IPS-20b (cell line): ENCODE results near the gene RYR3.

Experiments used
- H3K27ac ChIP-seq: one replicate; pipeline ENCODE4 v1.5.1; 2013; ENCODE audit warnings: low read length
- H3K27me3 ChIP-seq: 2 replicates; pipeline ENCODE4 v1.6.1; 2013; ENCODE audit warnings: mild to moderate bottlenecking, low read length, inconsistent platforms; ENCODE audit not compliant: insufficient read depth
- H3K36me3 ChIP-seq: 2 replicates; pipeline ENCODE4 v1.6.1; 2013; ENCODE audit warnings: low read depth, mild to moderate bottlenecking, inconsistent platforms, low read length, moderate library complexity; ENCODE audit not compliant: insufficient read depth
- H3K4me1 ChIP-seq: 2 replicates; pipeline ENCODE4 v1.6.1; 2013; ENCODE audit warnings: mild to moderate bottlenecking, control low read depth, inconsistent platforms, low read length, moderate library complexity; ENCODE audit not compliant: insufficient read depth
- H3K4me3 ChIP-seq: 2 replicates; pipeline ENCODE4 v1.5.1; 2013; ENCODE audit warnings: mild to moderate bottlenecking, low read length, inconsistent platforms
- H3K9ac ChIP-seq: 2 replicates; pipeline ENCODE4 v1.6.1; 2013; ENCODE audit warnings: low read depth, mild to moderate bottlenecking, inconsistent platforms, low read length, moderate library complexity
- H3K9me3 ChIP-seq: 2 replicates; pipeline ENCODE4 v1.6.1; 2013; ENCODE audit warnings: mild to moderate bottlenecking, low read depth, low read length, inconsistent platforms; ENCODE audit not compliant: insufficient read depth

RYR3 gene

GRCh38 chr15:33454996-33455395, 144.2 kb downstream of the RYR3 start:
- H3K27me3 ChIP-seq, result no peaks in the 10 kb centered on the region
- H3K36me3 ChIP-seq, result no peaks in the 10 kb centered on the region
- H3K9ac ChIP-seq, result no peak overlapping the region
- H3K9me3 ChIP-seq, result no peaks in the 10 kb centered on the region
- H3K4me1 ChIP-seq, result peaks cover 5% of the 10 kb centered on the region; the same call in 1 of the 2 replicates
- no peak overlapping the region for H3K4me3 ChIP-seq
- H3K27ac ChIP-seq, result no peak overlapping the region

DNA sequence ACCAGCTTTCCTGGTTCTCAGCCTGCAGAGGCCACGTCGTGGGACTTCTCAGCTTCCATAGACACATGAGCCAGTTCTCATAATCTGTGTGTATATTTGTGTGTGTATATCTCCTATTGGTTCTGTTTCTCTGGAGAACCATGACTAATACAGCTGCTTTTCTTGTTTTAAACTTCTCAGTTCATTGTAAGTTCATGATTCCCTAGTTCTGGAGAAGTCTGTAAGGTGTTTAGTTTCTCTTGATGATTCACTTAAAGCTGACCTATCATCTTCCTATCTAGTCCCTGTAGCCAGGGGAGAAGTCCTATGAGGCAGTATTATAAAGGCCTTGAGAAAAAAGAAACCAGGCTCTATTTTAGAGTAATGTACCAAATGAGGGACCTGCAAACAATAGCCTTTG, 147.7 kb downstream of the RYR3 start:
- Histone ChIP-seq H3K4me1 (peaks cover 5% of the 10 kb centered on the region; the same call in 1 of the 2 replicates), H3K36me3 (no peaks in the 10 kb centered on the region), H3K4me3 (no peak overlapping the region), H3K9ac (no peak overlapping the region), H3K27me3 (no peaks in the 10 kb centered on the region), H3K27ac (no peak overlapping the region), H3K9me3 (no peaks in the 10 kb centered on the region)

DNA sequence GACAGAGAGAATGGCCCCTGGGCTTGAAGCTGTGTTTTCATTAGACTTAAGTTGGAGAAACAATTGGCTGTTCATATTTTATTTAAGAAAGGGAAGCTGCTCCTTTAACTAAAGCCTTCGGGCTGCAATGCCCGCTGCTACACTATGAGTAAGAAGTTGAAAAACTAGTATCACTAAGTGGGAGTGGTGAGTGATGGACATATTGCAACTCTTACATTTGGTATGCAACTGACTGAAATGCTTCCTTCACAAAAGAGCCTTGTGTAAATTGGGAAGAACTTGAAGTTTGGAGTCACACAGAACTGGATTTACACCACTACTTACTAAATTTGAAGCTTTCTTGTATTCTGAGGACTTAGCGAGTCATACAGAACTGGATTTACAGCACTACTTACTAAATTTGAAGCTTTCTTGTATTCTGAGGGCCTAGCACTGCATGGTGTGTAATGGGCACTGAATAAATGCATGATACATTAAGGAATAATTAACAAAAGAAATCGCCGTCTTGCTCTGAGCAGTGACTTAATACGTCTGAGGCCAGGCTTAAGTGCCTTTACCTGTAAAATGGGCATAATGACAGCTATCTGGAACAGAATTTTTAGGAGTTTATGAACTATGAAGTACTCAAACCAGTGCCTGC, 149.5 kb downstream of the RYR3 start:
- no peak overlapping the region for H3K4me3 ChIP-seq
- no peaks in the 10 kb centered on the region for H3K36me3 ChIP-seq
- no peaks in the 10 kb centered on the region for H3K27me3 ChIP-seq
- no peak overlapping the region for H3K9ac ChIP-seq
- no peak overlapping the region for H3K27ac ChIP-seq
- peaks cover 5% of the 10 kb centered on the region; the same call in 1 of the 2 replicates for H3K4me1 ChIP-seq
- no peaks in the 10 kb centered on the region for H3K9me3 ChIP-seq

GRCh38 chr15:33461671-33462070, 150.9 kb downstream of the RYR3 start:
- no peaks in the 10 kb centered on the region for H3K9me3 ChIP-seq
- no peaks in the 10 kb centered on the region for H3K36me3 ChIP-seq
- H3K27me3 ChIP-seq, result no peaks in the 10 kb centered on the region
- H3K4me1 ChIP-seq, result peaks cover under 1% of the 10 kb centered on the region; the same call in 1 of the 2 replicates
- H3K9ac ChIP-seq, result no peak overlapping the region
- H3K27ac ChIP-seq, result no peak overlapping the region
- H3K4me3 ChIP-seq, result no peak overlapping the region

DNA sequence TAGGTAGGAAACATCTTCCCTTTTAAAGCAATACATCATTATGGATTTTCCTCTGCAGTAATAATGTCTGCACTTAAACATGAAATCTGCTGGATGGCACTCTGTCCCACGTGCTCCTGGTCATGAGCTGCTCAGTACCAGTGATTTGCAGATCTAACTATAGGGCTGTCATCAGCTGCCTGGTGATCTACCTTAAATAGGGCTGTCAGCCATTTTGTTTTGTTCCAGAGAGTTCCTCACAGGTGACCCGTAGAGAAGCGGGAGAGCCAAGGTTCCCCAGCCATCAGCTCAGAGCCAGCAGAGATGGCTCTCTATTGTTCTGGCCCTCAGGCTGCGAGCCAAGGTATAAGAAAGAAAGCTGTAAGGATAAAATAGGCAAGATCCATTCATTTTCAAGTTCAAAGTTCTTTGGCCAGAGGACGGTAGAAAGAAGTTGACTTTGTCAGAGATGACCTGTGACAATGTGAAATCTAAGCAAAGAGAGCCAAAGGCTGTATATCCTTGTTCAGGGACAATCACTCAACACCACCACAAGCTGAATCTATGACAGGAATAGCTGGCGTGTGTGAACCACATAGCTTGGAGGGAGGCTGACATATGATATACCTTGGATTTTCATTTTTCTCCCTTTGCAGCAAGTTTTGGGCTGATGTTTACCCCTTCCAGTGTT, 156.5 kb downstream of the RYR3 start:
- Histone ChIP-seq H3K9ac (no peak overlapping the region), H3K27ac (no peak overlapping the region), H3K4me1 (peaks cover 8% of the 10 kb centered on the region), H3K9me3 (no peaks in the 10 kb centered on the region), H3K36me3 (no peaks in the 10 kb centered on the region), H3K27me3 (peaks cover 10% of the 10 kb centered on the region), H3K4me3 (no peak overlapping the region)

DNA sequence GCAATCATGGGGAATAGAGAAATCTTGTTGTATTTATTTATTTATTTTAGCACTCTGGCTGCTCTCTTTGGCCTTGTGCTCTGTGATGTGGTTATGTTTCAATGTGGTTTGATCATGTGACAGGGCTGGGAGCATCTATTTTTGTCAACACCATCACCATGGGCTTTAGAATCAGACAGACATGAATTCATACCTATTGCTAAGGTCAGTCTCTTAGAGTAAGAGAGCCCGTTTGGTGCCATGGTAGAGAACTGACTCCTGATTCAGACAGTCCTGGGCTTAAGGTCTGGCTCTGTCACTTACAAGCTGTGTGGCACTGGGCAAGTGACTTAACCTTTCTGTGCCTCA, 157.0 kb downstream of the RYR3 start:
- H3K4me3 ChIP-seq, result no peak overlapping the region
- no peaks in the 10 kb centered on the region for H3K36me3 ChIP-seq
- H3K9me3 ChIP-seq, result no peaks in the 10 kb centered on the region
- H3K9ac ChIP-seq, result no peak overlapping the region
- H3K27ac ChIP-seq, result no peak overlapping the region
- peaks cover 10% of the 10 kb centered on the region for H3K27me3 ChIP-seq
- H3K4me1 ChIP-seq, result peaks cover 8% of the 10 kb centered on the region

DNA sequence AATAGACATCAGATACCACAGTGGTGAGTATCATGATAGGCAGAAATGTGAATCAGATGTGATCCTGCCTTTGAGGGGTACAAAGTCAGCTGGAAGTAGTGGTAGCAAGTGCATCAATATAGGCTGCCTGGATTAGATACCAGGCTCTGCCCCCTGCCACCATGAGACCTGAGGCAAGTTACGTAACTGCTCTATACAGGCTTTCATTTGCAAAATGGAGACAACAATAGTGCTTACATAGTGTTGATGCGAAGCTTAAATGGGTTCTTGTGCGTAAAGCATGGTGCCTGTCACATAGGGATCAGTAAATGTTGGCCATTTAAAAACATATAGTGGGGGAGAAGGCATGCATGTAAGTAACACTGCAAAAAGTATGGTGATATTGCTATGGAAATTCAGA, 158.0 kb downstream of the RYR3 start:
- Histone ChIP-seq H3K4me3 (0 out of 2 replicates have a peak overlapping the region, but pooled peaks have one; percentile 8), H3K4me1 (peaks cover 8% of the 10 kb centered on the region), H3K9me3 (no peaks in the 10 kb centered on the region), H3K9ac (no peak overlapping the region), H3K27me3 (peaks cover 10% of the 10 kb centered on the region), H3K36me3 (no peaks in the 10 kb centered on the region), H3K27ac (no peak overlapping the region)

- no peak overlapping the region for H3K27ac ChIP-seq
- H3K9ac ChIP-seq, result no peak overlapping the region
- no peaks in the 10 kb centered on the region for H3K36me3 ChIP-seq
- peaks cover 8% of the 10 kb centered on the region for H3K4me1 ChIP-seq
- H3K4me3 ChIP-seq, result no peak overlapping the region
- peaks cover 10% of the 10 kb centered on the region for H3K27me3 ChIP-seq
- H3K9me3 ChIP-seq, result peaks cover 9% of the 10 kb centered on the region
These were observed 162.2 kb downstream of the RYR3 start for GRCh38 chr15:33473005-33473404.

GRCh38 chr15:33473714-33474113, 162.9 kb downstream of the RYR3 start:
- peaks cover 10% of the 10 kb centered on the region for H3K27me3 ChIP-seq

DNA sequence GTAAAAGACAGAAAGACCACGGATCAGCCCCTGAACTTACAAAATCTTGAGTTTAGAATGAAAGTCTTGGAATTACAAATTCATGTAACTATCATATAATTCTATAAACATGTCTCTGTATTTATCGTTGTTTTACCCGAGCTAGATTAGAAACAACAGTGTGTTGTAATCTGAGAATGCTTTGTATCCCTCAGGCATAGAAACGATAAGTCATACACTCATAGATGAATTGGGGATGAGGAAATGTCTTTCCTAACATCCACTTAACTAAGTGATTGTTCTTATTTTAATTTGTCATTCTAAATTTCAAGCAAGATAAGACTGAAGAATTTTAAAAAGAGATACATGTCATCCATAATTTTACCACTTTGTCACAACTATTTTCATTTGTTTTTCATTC, 165.3 kb downstream of the RYR3 start:
- H3K27ac ChIP-seq, result no peak overlapping the region
- no peaks in the 10 kb centered on the region for H3K27me3 ChIP-seq
- no peak overlapping the region for H3K4me3 ChIP-seq
- no peaks in the 10 kb centered on the region for H3K36me3 ChIP-seq
- no peak overlapping the region for H3K9ac ChIP-seq
- H3K4me1 ChIP-seq, result no peaks in the 10 kb centered on the region
- H3K9me3 ChIP-seq, result peaks cover 9% of the 10 kb centered on the region

More at GRCh38 chr15:33473714-33474113, 162.9 kb downstream of the RYR3 start:
- peaks cover 5% of the 10 kb centered on the region for H3K4me1 ChIP-seq
- no peak overlapping the region for H3K9ac ChIP-seq
- H3K4me3 ChIP-seq, result no peak overlapping the region
- H3K27ac ChIP-seq, result no peak overlapping the region
- peaks cover 9% of the 10 kb centered on the region for H3K9me3 ChIP-seq
- H3K36me3 ChIP-seq, result no peaks in the 10 kb centered on the region

DNA sequence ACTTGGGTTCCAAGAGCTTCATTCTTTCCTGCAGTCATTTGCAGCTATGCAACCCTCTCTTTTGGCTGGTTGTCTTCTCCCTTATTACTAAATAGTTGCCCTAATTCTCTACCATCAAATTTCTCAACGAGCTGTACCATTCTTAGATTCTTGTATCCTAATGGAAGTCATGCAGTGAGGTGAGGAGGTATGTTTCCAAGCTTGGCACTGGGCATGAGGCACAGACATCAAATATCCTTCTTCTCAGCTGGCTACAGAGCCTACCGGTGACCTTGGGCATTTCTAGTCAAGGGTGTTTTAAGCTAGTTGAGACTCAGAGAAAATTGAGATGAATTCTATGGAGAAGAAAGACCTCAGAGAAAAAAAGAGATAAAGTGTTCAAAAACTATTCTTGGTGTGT, 166.1 kb downstream of the RYR3 start:
- Histone ChIP-seq H3K36me3 (no peaks in the 10 kb centered on the region), H3K27ac (no peak overlapping the region), H3K9me3 (peaks cover 9% of the 10 kb centered on the region), H3K4me3 (no peak overlapping the region), H3K27me3 (no peaks in the 10 kb centered on the region), H3K9ac (no peak overlapping the region), H3K4me1 (no peaks in the 10 kb centered on the region)

DNA sequence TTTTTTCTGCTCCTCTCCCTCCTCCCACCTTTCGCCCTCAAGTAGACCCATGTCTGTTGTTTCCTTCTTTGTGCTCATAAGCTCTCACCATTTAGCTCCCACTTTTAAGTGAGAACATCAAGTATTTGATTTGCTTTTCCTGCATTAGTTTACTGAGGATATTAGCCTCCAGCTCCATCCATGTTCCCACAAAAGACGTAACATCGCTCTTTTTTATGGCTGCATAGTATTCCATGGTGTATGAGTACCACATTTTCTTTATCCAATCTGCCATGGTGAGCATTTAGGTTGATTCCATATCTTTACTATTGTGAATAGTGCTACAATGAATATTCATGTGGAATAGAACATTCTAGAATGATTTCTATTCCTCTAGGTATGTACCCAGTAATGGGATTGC, 178.6 kb downstream of the RYR3 start:
- no peaks in the 10 kb centered on the region for H3K9me3 ChIP-seq

More for the DNA sequence above, 178.6 kb downstream of the RYR3 start:
- Histone ChIP-seq H3K27me3 (no peaks in the 10 kb centered on the region), H3K4me3 (no peak overlapping the region), H3K9ac (no peak overlapping the region), H3K36me3 (no peaks in the 10 kb centered on the region), H3K27ac (no peak overlapping the region), H3K4me1 (peaks cover 5% of the 10 kb centered on the region; the same call in 1 of the 2 replicates)
